ENCODE results near the gene CHKA.
"Not testable (repeated sequence)": the region's sequence is repeated elsewhere in the genome, so short reads cannot be mapped to it uniquely, and the experiment has no call there.

Gene CHKA

DNA sequence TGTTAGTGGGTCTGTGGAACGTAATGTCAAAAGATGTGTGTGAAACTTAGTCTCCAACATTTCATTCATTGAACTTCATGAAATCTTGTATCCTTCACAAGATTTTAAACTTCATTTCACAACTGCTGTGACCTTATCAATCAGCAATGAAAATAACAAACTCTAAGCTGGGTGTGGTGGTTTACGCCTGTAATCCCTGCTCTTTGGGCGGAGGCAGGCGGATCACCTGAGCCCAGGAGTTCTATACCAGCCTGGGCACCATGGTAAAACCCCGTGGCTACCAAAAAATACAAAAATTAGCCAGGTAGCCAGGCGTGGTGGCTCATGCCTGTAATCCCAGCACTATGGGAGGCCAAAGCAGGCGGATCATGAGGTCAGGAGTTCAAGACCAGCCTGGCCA is 5.1 kb downstream of the CHKA start:
- DNase-seq (ENCODE audit: low read depth in 2 of 2): no peak

DNA sequence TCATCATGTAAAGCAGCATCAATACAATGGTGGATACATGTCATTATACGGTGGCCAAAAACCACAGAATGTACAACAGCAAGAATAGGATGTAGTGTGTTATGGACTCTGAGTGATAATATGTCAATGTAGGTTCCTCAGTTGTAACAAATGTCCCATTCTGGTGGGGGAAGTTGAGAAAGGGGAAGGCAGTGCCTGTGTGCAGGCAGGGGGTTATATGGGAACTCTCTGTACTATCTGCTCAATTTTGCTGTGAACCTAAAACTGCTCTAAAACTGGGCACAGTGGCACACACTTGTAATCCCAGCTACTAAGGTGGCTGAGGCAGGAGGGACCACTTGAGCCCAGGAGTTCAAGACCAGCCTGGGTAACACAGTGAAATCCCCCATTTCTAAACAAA is 5.9 kb downstream of the CHKA start:
- no peak for DNase-seq (ENCODE audit: low read depth in 2 of 2)

DNA sequence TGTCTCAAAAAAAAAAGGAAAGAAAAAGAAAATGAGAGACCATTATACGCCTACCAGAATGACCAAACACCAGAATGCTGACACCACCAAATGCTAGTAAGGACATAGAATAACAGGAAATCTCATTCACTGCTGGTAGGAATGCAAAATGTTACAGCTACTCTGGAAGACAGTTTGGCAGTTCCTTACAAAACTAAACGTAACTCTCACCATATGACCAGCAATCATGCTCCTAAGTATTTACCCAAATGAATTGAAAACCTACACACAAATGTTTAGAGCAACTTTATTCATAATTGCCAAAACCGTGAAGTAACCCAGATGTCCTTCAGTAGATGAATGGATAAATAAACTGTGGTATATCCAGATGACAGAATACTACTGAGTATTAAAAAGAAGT is 7.2 kb downstream of the CHKA start:
- no peak for DNase-seq (ENCODE audit: low read depth in 2 of 2)

DNA sequence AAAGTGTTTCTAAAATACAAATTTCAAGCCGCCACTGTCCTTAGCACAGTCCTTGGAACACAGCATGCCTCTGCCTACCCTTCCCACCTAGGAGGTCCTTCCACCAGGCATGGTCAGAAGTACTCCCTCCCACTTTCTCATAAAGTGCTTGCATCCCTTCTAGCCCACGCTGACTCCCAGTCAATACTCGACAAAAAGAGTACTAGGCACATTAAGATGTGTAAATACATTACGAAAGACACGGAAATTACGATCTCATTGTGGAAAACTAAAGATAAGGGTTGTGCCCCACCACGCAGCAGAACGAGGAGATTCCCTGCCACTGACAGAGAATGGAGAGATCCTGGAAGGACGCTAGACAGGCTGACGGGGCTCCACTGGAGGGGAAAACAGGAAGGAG is 13.5 kb downstream of the CHKA start:
- DNase-seq (ENCODE audit: low read depth in 2 of 2): no peak

DNA sequence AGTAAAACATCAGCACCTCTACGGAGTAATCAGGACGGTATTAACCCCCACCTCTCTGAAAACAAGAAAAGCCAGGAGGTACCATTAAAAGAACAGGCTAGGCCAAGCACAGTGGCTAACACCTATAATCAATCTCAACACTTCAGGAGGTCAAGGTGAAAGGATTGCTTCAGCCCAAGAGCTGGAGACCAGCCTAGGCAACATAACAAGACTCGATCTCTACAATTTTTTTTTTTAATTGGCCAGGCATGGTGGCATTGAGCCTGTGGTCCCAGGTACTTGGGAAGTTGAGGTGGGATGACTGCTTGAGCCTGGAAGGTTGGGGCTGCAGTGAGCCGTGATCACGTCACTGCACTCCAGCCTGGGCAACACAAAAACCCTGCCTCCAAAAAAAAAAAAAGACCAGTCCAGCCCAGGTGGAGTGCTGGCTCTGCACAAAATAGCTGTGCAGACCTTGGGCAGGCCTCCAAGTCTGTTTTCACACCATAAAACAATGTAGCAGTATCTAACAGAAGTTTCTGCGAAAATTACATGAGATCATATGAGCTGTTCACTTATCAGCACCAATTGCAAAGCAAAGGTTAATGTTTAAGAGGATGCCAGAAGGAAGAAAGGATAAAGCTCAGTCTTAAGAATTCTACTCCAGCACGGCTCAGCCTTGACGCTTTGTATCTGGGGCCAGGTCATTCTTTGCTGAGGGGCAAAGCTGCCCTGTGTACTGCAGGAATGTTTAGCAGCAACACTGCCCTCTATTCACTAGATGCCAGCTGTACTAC is 14.8 kb downstream of the CHKA start:
- DNase-seq (ENCODE audit: low read depth in 2 of 2): no peak

DNA sequence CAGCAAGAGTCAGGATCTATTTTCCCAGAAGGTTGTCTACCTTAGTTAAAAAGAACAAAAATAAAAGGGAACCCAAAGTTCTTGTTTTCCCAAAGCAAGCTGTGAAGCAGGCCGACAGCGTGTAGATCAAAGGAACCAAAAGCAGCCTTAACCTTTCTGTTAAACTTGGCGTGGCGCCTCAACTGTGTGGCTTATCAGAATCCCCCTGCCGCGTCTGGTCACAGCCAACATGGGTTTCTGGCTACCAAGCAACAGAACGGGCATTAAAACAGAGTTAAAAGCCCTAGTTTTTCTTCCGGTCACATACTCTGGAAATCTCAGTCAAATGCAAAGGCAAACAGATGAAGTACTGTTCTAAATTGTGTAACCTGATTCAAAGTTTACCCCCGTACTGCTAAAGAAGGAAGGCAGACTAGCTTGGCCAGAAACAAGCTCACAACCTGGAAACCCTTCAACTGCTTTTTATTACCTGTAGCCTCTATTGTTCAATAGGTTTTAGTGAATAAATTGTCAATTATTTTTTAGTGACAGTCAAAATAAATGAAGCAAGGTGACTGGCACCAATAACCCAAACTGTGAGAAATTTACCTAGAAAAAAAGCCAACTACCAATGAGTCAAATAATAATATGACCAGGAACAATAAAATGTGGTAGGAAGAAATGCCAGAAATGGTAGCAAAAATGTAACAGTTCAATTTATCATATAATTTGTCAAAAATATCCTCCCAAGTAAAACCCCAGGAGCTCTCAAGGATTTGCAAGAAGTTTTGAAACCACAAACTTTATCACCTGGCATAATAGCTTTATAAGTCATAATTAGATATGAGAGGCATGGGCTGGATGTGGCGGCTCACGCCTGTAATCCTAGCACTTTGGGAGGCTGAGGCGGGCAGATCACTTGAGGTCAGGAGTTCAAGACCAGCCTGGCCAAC is 21.4 kb downstream of the CHKA start:
- DNase-seq (ENCODE audit: low read depth in 2 of 2): no peak

DNA sequence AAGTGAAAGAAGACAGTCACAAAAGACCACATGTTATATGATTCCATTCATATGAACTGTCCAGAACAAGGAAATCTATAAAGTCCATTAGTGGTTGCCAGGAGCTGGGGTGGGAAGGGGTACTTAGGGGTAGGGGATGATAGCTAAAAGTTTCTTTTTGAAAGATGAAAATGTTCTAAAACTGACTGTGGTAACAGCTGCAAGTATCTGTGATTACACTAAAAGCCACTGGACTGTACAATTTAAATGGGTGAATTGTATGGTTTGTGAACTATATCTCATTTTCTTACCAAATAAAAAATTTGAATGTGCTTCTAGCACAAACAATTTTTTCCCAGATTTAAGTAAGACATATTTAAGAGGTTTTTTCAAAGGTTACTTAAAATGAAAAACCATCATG is 22.1 kb downstream of the CHKA start:
- DNase-seq (ENCODE audit: low read depth in 2 of 2): no peak

DNA sequence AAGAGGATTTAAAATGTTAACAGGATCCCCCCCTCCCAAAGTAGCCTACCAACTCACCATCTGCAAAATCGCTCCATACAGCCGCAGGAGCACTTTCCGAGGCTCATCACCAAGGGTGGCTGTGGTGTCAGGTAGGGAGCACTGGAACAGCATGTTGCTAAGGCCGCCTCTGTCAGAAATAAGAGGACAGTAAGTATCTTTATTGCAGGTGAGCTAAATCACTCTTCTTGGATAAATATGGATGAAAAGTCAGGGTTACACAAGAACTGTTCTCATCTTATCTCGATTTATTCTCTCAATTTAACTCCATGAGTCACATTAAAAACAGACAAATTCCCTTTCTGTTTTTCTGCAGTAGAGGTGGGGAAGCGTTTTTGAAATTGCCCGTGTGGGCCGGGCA is 24.2 kb downstream of the CHKA start:
- DNase-seq (ENCODE audit: low read depth in 2 of 2): no peak

DNA sequence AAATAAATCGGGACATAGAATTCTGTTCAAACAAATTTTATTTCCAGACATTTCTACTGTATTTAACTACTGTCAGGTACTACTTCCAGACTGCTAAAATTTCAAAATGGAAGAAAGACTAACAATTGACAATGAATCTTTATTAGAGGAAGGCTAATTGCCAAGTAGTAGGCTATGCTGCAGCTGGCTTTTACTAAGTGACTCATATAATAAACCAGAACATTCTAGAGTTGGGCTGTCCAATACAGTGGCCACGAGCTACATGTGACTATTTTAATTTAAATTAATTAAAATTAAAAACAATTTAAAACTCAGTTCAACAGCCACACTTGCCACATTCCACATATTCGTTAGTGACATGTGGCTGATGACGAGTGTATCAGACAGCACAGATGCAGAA is 27.6 kb downstream of the CHKA start:
- no peak for DNase-seq (ENCODE audit: low read depth in 2 of 2)

DNA sequence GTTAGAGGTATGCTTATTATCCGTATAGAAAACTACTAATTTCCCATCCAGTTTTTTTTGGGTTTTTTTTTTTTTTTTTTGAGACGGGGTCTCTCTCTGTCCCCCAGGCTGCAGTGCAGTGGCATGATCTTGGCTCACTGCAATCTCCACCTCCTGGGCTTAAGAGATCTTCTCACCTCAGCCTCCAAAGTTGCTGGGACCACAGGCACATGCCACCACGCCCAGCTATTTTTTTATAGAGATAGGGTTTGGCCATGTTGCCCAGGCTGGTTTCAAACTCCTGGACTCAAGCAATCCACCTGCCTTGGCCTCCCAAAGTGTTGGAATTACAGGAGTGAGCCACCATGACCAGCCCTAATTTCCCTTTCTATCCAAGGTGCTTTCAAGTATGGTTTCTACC is 28.2 kb downstream of the CHKA start:
- DNase-seq (ENCODE audit: low read depth in 2 of 2): not testable (repeated sequence)

DNA sequence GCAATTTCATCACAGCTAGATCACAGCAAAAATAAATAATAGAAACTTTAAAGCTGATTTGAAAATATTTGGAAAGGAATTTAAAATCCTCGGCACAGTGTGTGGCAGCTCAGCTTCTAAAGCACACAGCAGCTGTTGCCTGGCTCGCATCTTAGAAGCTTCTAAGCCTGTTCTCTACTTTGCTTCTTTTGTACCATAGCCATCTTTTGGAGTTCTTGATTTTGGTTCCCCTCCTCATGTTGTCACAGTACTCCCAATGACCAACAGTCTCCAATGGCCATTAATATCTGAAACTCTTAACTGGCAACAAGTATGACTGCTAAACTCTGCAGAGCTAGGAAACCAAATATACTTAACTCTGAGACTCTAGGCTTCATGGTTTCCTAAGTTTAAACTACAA is 28.8 kb downstream of the CHKA start:
- DNase-seq (ENCODE audit: low read depth in 2 of 2): no peak

DNA sequence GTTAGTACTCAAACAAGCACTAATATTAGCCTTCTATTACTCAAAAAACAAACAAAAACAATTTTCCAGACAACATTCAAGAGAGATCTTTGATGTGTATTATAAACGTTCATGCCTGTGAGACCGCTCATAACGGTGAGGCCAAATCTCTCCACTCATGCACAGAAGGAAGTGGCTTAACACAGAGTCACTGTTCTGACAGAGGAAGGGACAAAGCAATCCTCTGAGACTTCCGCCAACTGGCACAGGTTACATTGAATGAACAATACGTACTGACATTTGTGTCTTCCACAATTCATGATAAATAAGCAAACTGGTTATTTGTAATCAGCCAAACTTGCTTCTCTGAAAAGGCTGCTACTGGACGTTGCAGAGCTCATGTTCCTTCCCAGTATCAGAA is 30.5 kb downstream of the CHKA start:
- DNase-seq (ENCODE audit: low read depth in 2 of 2): no peak

DNA sequence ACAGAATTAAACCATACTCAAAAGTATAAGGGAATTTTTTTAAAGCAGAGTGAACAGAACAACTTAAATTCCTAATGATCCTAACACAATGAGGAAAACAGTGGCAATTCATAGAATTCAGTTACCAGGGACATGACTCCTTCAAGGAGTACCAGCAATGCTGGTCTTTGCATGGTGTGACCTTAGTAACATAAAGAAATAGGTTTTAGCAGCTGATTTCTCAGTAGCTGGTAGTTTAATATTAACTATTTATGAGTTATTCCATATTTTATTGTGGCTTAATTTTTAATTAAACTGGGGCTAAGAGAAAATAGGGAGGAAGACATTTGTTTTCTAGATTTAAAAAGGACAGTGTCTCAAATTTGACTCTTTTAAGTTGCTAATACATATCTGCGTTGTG is 30.9 kb downstream of the CHKA start:
- DNase-seq (ENCODE audit: low read depth in 2 of 2): no peak

DNA sequence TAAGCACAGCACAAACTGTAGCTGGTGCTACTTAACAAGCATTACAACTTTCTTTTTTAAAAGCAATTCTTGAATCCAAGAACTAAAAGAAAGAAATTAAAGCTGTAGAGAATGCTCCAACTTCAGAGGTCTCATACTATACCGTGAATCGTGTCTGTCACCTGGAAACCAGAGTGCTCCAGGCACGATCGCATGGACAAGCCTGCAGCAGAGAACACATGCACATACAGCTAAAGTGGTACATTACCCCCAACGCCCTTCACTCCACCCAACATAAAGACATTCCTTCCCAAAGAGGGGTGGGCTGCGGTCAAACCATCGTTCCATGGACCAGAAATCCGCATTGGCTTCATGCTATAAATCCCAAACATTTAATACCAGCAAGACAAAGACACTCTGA is 31.5 kb downstream of the CHKA start:
- no peak for DNase-seq (ENCODE audit: low read depth in 2 of 2)

DNA sequence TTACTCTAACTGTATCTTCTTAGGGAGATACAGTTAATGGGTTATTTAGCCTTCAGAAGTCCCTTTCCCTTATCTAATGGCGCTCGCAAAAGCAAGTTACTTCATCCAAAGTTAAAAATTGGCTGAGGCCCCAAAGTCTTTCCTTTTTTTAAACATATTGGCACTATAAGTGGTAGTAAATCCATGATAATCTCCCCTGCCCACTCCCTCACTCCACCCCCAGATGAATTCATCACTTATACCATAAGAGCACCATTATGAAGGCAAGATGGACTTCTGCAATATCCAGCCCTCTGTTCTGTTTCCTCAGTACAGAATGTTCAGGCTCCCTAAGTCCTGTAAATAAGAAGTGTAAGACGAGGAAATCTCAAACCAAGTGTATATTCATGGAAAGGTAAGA is 37.7 kb downstream of the CHKA start:
- no peak for DNase-seq (ENCODE audit: low read depth in 2 of 2)

DNA sequence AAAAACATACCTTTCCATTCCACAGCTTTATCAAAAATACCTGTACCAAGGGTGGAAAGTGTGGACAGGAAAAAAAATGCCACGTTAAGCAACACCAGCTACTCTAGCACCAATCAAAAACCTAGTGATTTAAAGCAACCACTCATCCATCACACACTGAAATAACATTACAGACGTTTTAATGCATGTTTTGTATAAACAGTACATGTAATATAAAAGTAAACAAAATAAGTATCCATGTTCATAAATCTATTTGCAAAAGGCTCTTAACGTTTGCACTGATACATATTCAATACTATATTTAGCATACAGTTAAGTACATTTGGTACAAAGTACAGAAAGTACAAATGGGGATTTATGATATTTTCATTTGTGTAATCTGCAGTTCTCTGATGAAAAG is 38.7 kb downstream of the CHKA start:
- DNase-seq (ENCODE audit: low read depth in 2 of 2): no peak

DNA sequence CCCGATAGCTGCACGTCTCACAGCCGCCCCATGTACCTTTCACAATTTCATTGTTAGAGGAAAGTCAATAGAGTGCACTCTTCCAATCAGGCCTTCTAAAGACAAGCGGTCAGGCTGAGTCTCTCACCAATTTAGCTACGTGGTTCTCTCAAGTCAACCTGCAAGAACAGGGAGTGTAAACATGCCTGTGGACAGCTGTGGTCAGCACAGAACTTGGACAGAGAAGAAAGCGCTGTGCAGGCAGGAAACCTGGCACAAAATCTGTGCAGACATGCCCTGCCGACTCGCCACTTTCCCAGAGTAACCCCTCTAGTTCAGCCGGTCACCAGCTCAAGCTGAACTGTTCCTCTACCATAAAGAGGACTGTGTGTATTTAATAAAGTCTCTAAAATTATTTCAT is 39.5 kb downstream of the CHKA start:
- DNase-seq (ENCODE audit: low read depth in 2 of 2): no peak

DNA sequence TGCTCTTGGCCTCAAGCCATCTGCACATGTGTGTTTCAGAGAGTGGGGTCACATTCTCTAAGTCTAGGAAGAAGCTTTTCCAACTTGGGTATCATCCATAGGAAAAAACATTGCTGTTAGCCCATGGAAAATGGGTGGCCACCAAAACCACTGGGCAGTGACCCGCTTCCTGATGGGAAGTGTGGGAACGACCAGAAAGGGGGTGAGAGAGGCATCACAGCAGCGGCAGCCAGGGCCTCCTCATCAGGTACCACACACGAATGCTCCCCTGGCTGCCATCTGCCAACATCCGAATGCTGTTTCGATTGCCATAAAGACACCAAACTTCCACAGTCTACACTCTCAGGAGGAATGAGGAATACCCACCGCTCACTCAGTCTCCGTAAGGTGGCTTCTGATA is 40.3 kb downstream of the CHKA start:
- DNase-seq (ENCODE audit: low read depth in 2 of 2): no peak

DNA sequence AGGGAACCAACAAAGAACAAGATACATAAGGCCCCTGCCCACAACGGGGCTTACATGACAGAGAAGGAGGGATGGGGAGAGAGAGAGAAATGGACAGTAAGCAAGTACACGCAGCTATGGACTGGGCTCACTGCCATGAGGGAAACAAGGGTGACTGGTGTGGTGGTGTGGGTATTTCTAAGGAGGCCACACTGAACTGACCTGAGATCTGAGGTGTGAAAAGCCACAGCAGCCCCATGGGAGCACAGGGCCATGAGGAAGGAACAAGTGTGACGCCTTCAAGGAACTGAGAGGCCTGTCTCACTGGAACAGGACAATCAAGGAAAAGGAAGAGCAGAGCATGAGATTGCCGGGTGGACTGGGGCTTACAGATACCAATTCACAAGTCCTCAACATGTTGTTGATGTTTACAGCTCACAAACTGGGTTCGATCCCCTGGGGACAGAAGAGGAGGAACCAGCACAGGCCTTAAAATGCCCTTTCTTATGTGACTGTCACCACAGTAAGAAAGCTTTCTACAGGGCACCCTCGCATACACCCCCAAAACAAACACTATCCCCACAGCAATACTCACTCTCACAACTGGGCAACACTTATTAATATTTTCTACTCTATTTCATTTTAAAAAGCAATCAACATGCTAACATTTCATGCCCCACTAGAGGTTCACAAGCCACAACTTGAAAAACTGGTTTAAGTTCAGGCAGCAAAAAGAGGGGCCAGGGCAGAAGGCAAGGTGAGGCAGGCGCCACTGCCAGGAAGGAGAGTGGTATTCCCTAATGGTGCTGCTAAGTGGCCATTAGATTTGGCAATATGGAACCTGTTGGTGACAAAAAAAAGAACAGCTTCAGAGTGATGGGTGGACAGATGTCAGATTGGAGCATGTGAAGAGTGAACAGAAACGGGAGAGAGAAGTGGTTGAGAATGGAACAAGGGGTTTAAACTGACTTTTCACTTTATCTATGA is 43.3 kb downstream of the CHKA start:
- DNase-seq (ENCODE audit: low read depth in 2 of 2): no peak

DNA sequence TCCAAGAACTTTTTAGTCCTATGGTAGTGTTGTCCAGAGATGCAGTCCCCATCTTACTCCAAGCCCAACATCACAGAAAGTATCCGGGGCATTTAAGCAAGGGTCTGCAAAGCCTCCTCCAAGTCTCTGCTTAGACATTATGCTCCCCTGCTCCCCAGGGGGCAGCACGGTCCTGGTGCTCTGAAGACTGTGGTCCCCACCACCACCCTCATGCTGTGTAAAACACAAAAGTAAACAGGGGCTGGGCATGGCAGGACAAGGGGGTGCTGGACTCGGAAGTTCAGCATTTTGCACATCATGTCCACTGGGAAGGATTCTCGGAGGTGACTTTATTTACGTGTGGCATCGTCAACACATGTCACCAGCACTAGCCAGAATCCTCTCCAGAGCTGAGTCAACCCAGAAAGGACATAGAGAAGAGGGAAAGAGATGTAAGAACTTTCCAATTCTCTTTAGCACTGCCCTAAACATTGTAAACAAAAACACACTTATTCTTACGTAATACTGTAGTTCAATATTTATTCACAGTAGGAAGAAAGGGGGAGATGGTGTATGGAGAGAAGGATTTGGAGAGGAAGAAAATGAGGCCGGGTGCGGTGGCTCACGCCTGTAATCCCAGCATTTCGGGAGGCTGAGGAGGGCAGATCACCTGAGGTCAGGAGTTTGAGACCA is 44.7 kb downstream of the CHKA start:
- no peak for DNase-seq (ENCODE audit: low read depth in 2 of 2)

DNA sequence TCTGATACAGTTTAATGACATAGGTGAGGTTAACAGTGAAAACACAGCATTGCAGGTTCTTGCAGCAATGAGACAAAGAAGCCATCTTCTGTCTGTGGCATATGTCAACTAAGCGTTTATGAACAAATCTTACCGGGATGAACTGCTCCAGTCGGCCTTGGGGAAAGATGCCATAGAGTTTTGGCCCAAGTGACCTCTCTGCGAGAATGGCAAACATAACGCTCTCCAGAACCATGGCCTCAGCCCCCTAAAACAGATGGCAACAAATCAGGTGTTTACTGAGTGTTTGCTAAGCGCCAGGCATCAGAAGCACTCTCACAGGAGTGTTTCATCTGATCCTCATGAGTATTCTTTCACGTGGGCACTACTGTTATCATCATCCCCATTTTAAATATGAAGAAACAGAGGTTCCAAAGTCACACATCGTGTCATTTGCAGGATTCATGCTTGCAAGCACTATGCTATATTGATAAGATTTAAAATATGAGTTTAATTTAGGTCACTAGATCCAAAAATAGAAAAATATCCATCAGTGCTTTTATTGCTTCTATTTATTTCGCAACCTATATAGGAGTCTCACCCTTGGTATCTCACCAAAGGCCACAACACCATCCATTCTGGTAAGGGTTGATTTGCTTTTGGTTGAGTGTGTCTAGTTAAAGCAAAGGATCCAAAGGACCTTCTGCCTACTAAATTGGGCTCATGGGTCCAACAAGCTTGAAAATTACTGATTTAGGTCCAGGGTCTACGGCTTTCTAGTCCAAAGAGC is 46.4 kb downstream of the CHKA start:
- no peak for DNase-seq (ENCODE audit: low read depth in 2 of 2)

All from stimulated activated CD8-positive, alpha-beta memory T cell treated with anti-CD3 and anti-CD28 coated beads, Interleukin-15, amount 100 ng/mL, for 4 hours (primary cell).